Activated CD8-positive, alpha-beta T cell treated with anti-CD3 and anti-CD28 coated beads for 36 hours (primary cell): Measurements from ENCODE around the gene ATP6V1B1. TPM values are rescaled to one million over a fixed set of nuclear protein-coding genes. Genes with fewer than 3 reads are reported as not detected.

Experiments
- ATAC-seq: fragments of 200-7000 bp; cut with Tn5 transposase; one replicate; pipeline ENCODE4 v1.10.0; 2021; ENCODE audit warnings: mild to moderate bottlenecking, moderate library complexity
- CTCF ChIA-PET: fragments of 350-600 bp; sonication (Branson Sonifier 250); formaldehyde crosslinking; loops from one replicate; lab custom pipeline; 2021; ENCODE audit warnings: antibody characterized with exemption; lab: Charles Lee
- POLR2A ChIA-PET: fragments of 350-600 bp; sonication (Branson Sonifier 250); formaldehyde crosslinking; loops from one replicate; lab custom pipeline; 2021; ENCODE audit warnings: antibody characterized with exemption; lab: Charles Lee
- DNase-seq: peaks from one replicate; pipeline ENCODE4 v3.0.0-alpha.2; 2020
- H3K27ac Mint-ChIP-seq: one replicate; pipeline ENCODE4 v1.8.0; 2021; ENCODE audit warnings: mild to moderate bottlenecking, mixed read lengths
- H3K27me3 Mint-ChIP-seq: one replicate; pipeline ENCODE4 v1.8.0; 2021; ENCODE audit warnings: mixed read lengths
- H3K36me3 Mint-ChIP-seq: one replicate; pipeline ENCODE4 v1.8.0; 2021; ENCODE audit warnings: low read depth, mixed read lengths
- H3K4me1 Mint-ChIP-seq: one replicate; pipeline ENCODE4 v1.8.0; 2021; ENCODE audit warnings: low read depth, mixed read lengths
- H3K4me3 Mint-ChIP-seq: one replicate; pipeline ENCODE4 v1.8.0; 2021; ENCODE audit warnings: mild to moderate bottlenecking, moderate library complexity, mixed read lengths
- H3K9me3 Mint-ChIP-seq: one replicate; pipeline ENCODE4 v1.8.0; 2021; ENCODE audit warnings: mixed read lengths
- CTCF ChIP-seq: fragments of 200-600 bp; IDR thresholded peaks from one replicate; pipeline ENCODE4 v1.8.0; 2022; ENCODE audit warnings: antibody characterized with exemption, mild to moderate bottlenecking
- intact Hi-C: fragments of 100-400 bp; cut with micrococcal nuclease; formaldehyde crosslinking; loops from one replicate; pipeline ENCODE4 v1.10.0; 2022
- total RNA-seq, 2 experiments: library from RNA; stranded (reverse); gene quantifications; one replicate each; pipeline ENCODE4 v1.2.3, GENCODE V29; 2021

ATP6V1B1 gene
- total RNA-seq, 2 experiments from 2014 or later: not detected

- Mint-ChIP-seq H3K4me1 (no peaks in the 10 kb centered on the region), H3K27me3 (peaks cover 12% of the 10 kb centered on the region), H3K4me3 (no peak overlapping the region), H3K36me3 (no peaks in the 10 kb centered on the region), H3K27ac (no peak overlapping the region), H3K9me3 (no peaks in the 10 kb centered on the region)
- no peak for ATAC-seq
- ChIA-PET POLR2A (interaction anchor here (0.6 kb wide), 1 partner anchor 30 kb away, joined by 3 read pairs; no protein-coding TSS in a partner anchor), CTCF (interaction anchor here (0.6 to 2.4 kb wide), 6 partner anchors 21 to 153 kb away, joined by 3 to 8 read pairs (median 3); partner anchors contain the start of gene FIGLA)
- TF ChIP-seq CTCF: no peak
- intact Hi-C loops: no loop called here
- DNase-seq: no peak
These were observed 6.9 kb downstream of the ATP6V1B1 start for GRCh38 chr2:70942396-70943204.

- Mint-ChIP-seq H3K27me3 (peaks cover 15% of the 10 kb centered on the region), H3K27ac (no peak overlapping the region), H3K4me3 (no peak overlapping the region), H3K9me3 (no peaks in the 10 kb centered on the region), H3K36me3 (no peaks in the 10 kb centered on the region), H3K4me1 (peaks cover 5% of the 10 kb centered on the region)
- intact Hi-C loops: no loop called here
- ChIA-PET CTCF (no interaction called here), POLR2A (no interaction called here)
- DNase-seq: no peak
- TF ChIP-seq CTCF: no peak
- no peak for ATAC-seq
These were observed 7.6 kb downstream of the ATP6V1B1 start for GRCh38 chr2:70943205-70943871.

GRCh38 chr2:70944111-70944690 lies 8.5 kb downstream of the ATP6V1B1 start:
- peaks cover 12% of the 10 kb centered on the region for H3K27me3 Mint-ChIP-seq
- H3K9me3 Mint-ChIP-seq: no peaks in the 10 kb centered on the region
- H3K27ac Mint-ChIP-seq: no peak overlapping the region
- peaks cover 6% of the 10 kb centered on the region for H3K4me1 Mint-ChIP-seq
- intact Hi-C loops: no loop called here
- ChIA-PET POLR2A (interaction anchor here (0.6 kb wide), 1 partner anchor 300 kb away, joined by 3 read pairs; no protein-coding TSS in a partner anchor), CTCF (interaction anchor here (1.1 kb wide), 1 partner anchor 11 kb away, joined by 3 read pairs; no protein-coding TSS in a partner anchor)
- no peaks in the 10 kb centered on the region for H3K36me3 Mint-ChIP-seq
- DNase-seq (no peak), ATAC-seq (no peak)
- no peak overlapping the region for H3K4me3 Mint-ChIP-seq
- no peak for TF ChIP-seq CTCF

- Mint-ChIP-seq H3K27me3 (peaks cover 9% of the 10 kb centered on the region), H3K4me1 (peaks cover 6% of the 10 kb centered on the region), H3K4me3 (peak overlapping the region; percentile 74), H3K36me3 (no peaks in the 10 kb centered on the region), H3K27ac (no peak overlapping the region), H3K9me3 (no peaks in the 10 kb centered on the region)
- POLR2A ChIA-PET: no interaction called here
- ATAC-seq: no peak
- DNase-seq: peak; percentile 76
- TF ChIP-seq CTCF: peak; percentile 87
- CTCF ChIA-PET: interaction anchor here (0.6 to 3.9 kb wide), 33 partner anchors 8 to 644 kb away, joined by 3 to 117 read pairs (median 6); partner anchors contain the start of genes ANKRD53, ATP6V1B1 and FIGLA
- intact Hi-C loops: loop anchor here (5.0 kb wide), 2 partner anchors 75 to 160 kb away; no protein-coding TSS in a partner anchor
These were observed 11.2 kb downstream of the ATP6V1B1 start for GRCh38 chr2:70946832-70947442.
